H1 (cell line): ENCODE results near the gene ACER3. TPM values are rescaled to one million over a fixed set of nuclear protein-coding genes. Genes with fewer than 3 reads are reported as not detected.

Experiments used
- CTCF ChIA-PET: fragments of 300-600 bp; sonication (Branson Sonifier 250); formaldehyde crosslinking; loops from one replicate; lab custom pipeline; 2021; ENCODE audit not compliant: partially characterized antibody; lab: Charles Lee
- POLR2A ChIA-PET: fragments of 300-600 bp; sonication (Branson Sonifier 250); formaldehyde crosslinking; loops from one replicate; lab custom pipeline; 2021; ENCODE audit warnings: inconsistent platforms; ENCODE audit not compliant: partially characterized antibody; lab: Charles Lee
- DNase-seq, 2 experiments: peaks; one replicate each; pipeline versions ENCODE4 v3.0.0 to v3.0.0-alpha.2; 2010 to 2022; ENCODE audit warnings: low spot score in 2 of 2, low read depth in 1 of 2, mixed read lengths in 1 of 2
- FAIRE-seq: peaks from 2 replicates; lab custom pipeline; 2011; peaks lifted over from hg19 to GRCh38; lab: Jason Lieb, UNC
- H2AFZ ChIP-seq: 2 replicates; pipeline ENCODE4 v1.8.1; 2012; ENCODE audit warnings: low read length, inconsistent platforms
- H2AK5ac ChIP-seq: 2 replicates; pipeline ENCODE4 v1.6.1; 2013; ENCODE audit warnings: low read depth, low read length
- H2BK120ac ChIP-seq: replicated peaks from 2 replicates; pipeline ENCODE3; 2013; ENCODE audit warnings: low read depth, low read length, inconsistent platforms
- H2BK12ac ChIP-seq: 2 replicates; pipeline ENCODE4 v1.6.1; 2013; ENCODE audit warnings: low read depth, low read length
- H2BK15ac ChIP-seq: 2 replicates; pipeline ENCODE4 v1.6.1; 2013; ENCODE audit warnings: low read length
- H2BK20ac ChIP-seq: 2 replicates; pipeline ENCODE4 v1.6.1; 2013; ENCODE audit warnings: low read length
- H2BK5ac ChIP-seq: 2 replicates; pipeline ENCODE4 v1.6.1; 2013; ENCODE audit warnings: low read depth, low read length
- H3K14ac ChIP-seq: 2 replicates; pipeline ENCODE4 v1.6.1; 2013; ENCODE audit warnings: inconsistent platforms; ENCODE audit not compliant: insufficient read length
- H3K18ac ChIP-seq: 2 replicates; pipeline ENCODE4 v1.6.1; 2013; ENCODE audit warnings: low read length; ENCODE audit errors: extremely low read depth
- H3K23ac ChIP-seq: 2 replicates; pipeline ENCODE4 v1.6.1; 2013; ENCODE audit warnings: inconsistent platforms; ENCODE audit not compliant: insufficient read length
- H3K23me2 ChIP-seq: 2 replicates; pipeline ENCODE4 v1.6.1; 2013; ENCODE audit warnings: low read depth, low read length
- H3K27ac ChIP-seq: 2 replicates; pipeline ENCODE4 v1.6.1; 2011; ENCODE audit warnings: low read depth, low read length, inconsistent platforms
- H3K27me3 ChIP-seq, 4 experiments: replicated peaks in 1 of 4; 1 replicate in 1 of 4; 2 replicates in 3 of 4; pipeline versions ENCODE4 v1.6.1 to v1.8.1; 2011 to 2013; ENCODE audit warnings: low read length in 3 of 4, mild to moderate bottlenecking in 3 of 4, inconsistent platforms in 2 of 4, mixed read lengths in 2 of 4, moderate library complexity in 1 of 4; ENCODE audit not compliant: control insufficient read depth in 3 of 4, insufficient read depth in 3 of 4; ENCODE audit errors: extremely low read depth in 1 of 4
- H3K36me3 ChIP-seq, 4 experiments: 2 replicates each; pipeline versions ENCODE4 v1.6.1 to v1.8.1; 2011 to 2013; ENCODE audit warnings: mild to moderate bottlenecking in 4 of 4, low read length in 3 of 4, moderate library complexity in 2 of 4, control low read depth in 1 of 4, inconsistent platforms in 1 of 4; ENCODE audit not compliant: insufficient read depth in 4 of 4, control insufficient read depth in 2 of 4
- H3K4ac ChIP-seq: replicated peaks from 2 replicates; pipeline ENCODE3; 2013; ENCODE audit warnings: low read length, low read depth, mixed read lengths, inconsistent platforms; ENCODE audit not compliant: insufficient read length
- H3K4me1 ChIP-seq, 4 experiments: replicated peaks in 1 of 4; 1 replicate in 1 of 4; 2 replicates in 3 of 4; pipeline versions ENCODE4 v1.6.1 to v1.8.1; 2011 to 2013; ENCODE audit warnings: low read length in 3 of 4, inconsistent platforms in 2 of 4, mixed read lengths in 1 of 4; ENCODE audit not compliant: insufficient read depth in 4 of 4, control insufficient read depth in 3 of 4
- H3K4me2 ChIP-seq, 2 experiments: 2 replicates each; pipeline versions ENCODE4 v1.6.1 to v1.8.1; 2011 to 2013; ENCODE audit warnings: low read depth in 2 of 2, low read length in 2 of 2, control low read depth in 1 of 2, inconsistent platforms in 1 of 2, mild to moderate bottlenecking in 1 of 2; ENCODE audit not compliant: insufficient read depth in 1 of 2
- H3K4me3 ChIP-seq, 4 experiments: fragments of 200-600, 300-600 bp in 1 of 4; sonication (generic), shearing (Covaris generic), sonication (Bioruptor Twin) in 1 of 4; 2 replicates each; pipeline versions ENCODE4 v1.5.1 to v1.8.1; 2011 to 2016; ENCODE audit warnings: low read length in 4 of 4, low read depth in 3 of 4, control low read depth in 2 of 4, inconsistent platforms in 2 of 4, mild to moderate bottlenecking in 2 of 4, mixed read lengths in 1 of 4, moderate library complexity in 1 of 4; ENCODE audit not compliant: insufficient read depth in 2 of 4; ENCODE audit errors: extremely low read depth in 1 of 4
- H3K56ac ChIP-seq: replicated peaks from 2 replicates; pipeline ENCODE3; 2013; ENCODE audit warnings: low read depth, mild to moderate bottlenecking, mixed read lengths, low read length, inconsistent platforms; ENCODE audit not compliant: insufficient read length
- H3K79me1 ChIP-seq: 2 replicates; pipeline ENCODE4 v1.6.1; 2013; ENCODE audit warnings: low read depth, low read length, control low read depth
- H3K79me2 ChIP-seq, 2 experiments: 2 replicates each; pipeline versions ENCODE4 v1.6.1 to v1.8.1; 2012 to 2013; ENCODE audit warnings: low read length in 2 of 2, mild to moderate bottlenecking in 2 of 2, inconsistent platforms in 1 of 2; ENCODE audit not compliant: insufficient read depth in 2 of 2, control insufficient read depth in 1 of 2
- H3K9ac ChIP-seq, 4 experiments: replicated peaks in 1 of 4; 1 replicate in 1 of 4; 2 replicates in 3 of 4; pipeline versions ENCODE4 v1.6.1 to v1.8.1; 2011 to 2013; ENCODE audit warnings: low read depth in 3 of 4, low read length in 3 of 4, control low read depth in 2 of 4, mild to moderate bottlenecking in 2 of 4, moderate library complexity in 2 of 4, inconsistent platforms in 1 of 4; ENCODE audit errors: extremely low read depth in 1 of 4
- H3K9me3 ChIP-seq, 2 experiments: 2 replicates each; pipeline versions ENCODE4 v1.6.1 to v1.8.1; 2012 to 2013; ENCODE audit warnings: mild to moderate bottlenecking in 2 of 2, moderate library complexity in 2 of 2, control low read depth in 1 of 2, inconsistent platforms in 1 of 2, low read depth in 1 of 2, low read length in 1 of 2, mixed read lengths in 1 of 2; ENCODE audit not compliant: insufficient read depth in 2 of 2
- H4K20me1 ChIP-seq, 2 experiments: replicated peaks in 1 of 2; 2 replicates each; pipeline versions ENCODE3 to v1.8.1; 2011 to 2013; ENCODE audit warnings: inconsistent platforms in 2 of 2, low read length in 2 of 2, mild to moderate bottlenecking in 1 of 2; ENCODE audit not compliant: insufficient read depth in 2 of 2, control insufficient read depth in 1 of 2
- H4K5ac ChIP-seq: 2 replicates; pipeline ENCODE4 v1.6.1; 2013; ENCODE audit warnings: low read length, low read depth, mixed read lengths, inconsistent platforms; ENCODE audit not compliant: insufficient read length
- H4K8ac ChIP-seq: 2 replicates; pipeline ENCODE4 v1.8.0; 2013; ENCODE audit warnings: mild to moderate bottlenecking, moderate library complexity, low read length, inconsistent platforms; ENCODE audit not compliant: insufficient read depth; ENCODE audit errors: extremely low read depth
- H4K91ac ChIP-seq: replicated peaks from 2 replicates; pipeline ENCODE3; 2013; ENCODE audit warnings: low read length, mixed read lengths, inconsistent platforms; ENCODE audit not compliant: insufficient read length
- GABPA ChIP-seq: IDR thresholded peaks from 2 replicates; pipeline ENCODE4 v1.6.1; 2011; ENCODE audit warnings: mild to moderate bottlenecking, low read length, moderate library complexity, borderline replicate concordance; ENCODE audit not compliant: insufficient read depth
- MAFK ChIP-seq: IDR thresholded peaks from 2 replicates; pipeline ENCODE4 v1.6.1; 2012; ENCODE audit warnings: low read depth, mild to moderate bottlenecking, improper control_type of control experiment, low read length
- NANOG ChIP-seq: IDR thresholded peaks from 2 replicates; pipeline ENCODE4 v1.6.1; 2011; ENCODE audit warnings: low read length, low read depth, mild to moderate bottlenecking, inconsistent platforms; ENCODE audit not compliant: insufficient read depth, poor library complexity, severe bottlenecking
- POLR2AphosphoS5 ChIP-seq: IDR thresholded peaks from 2 replicates; pipeline ENCODE4 v1.6.1; 2011; ENCODE audit warnings: low read depth, low read length
- WGBS, 2 experiments: shearing (Covaris generic) in 1 of 2; methylation state at CpG; one replicate each; pipeline versions ENCODE4 v1.1.6 to v1.1.7; 2013 to 2015; ENCODE audit warnings: low lambda C conversion rate in 2 of 2, mixed read lengths in 2 of 2, inconsistent platforms in 1 of 2, low coverage in 1 of 2, missing lambda C conversion rate in 1 of 2; ENCODE audit not compliant: insufficient replicate concordance in 2 of 2, insufficient coverage in 1 of 2, insufficient read length in 1 of 2; ENCODE audit errors: extremely low coverage in 1 of 2, missing lambda C conversion rate in 1 of 2; 5-methylcytosine and 5-hydroxymethylcytosine counted together
- polyA plus RNA-seq, 7 experiments: library from polyadenylated mRNA; depleted of rRNA in 3 of 7; stranded (reverse) in 5 of 7; unstranded in 2 of 7; fragments of >200 nt in 5 of 7; fragments of 200-250 nt in 2 of 7; gene quantifications; 1 replicate in 5 of 7; 2 replicates in 1 of 7; 4 replicates in 1 of 7; pipeline versions ENCODE4 v1.2.1 to v1.2.3, GENCODE V29; 2011 to 2013; ENCODE audit warnings: missing spikeins in 2 of 7, mixed read lengths in 2 of 7
- total RNA-seq: library from RNA; stranded (reverse); fragmentation: NEBNext Ultra II Directional; extraction: Animal tissue kit (Norgen Biotek cat#: 25700); gene quantifications from 2 replicates; pipeline ENCODE4 v1.2.1, GENCODE V29; 2021

Gene ACER3
- total and polyA plus RNA-seq, 2 of the 8 experiments (the other 6 are each of a cell fraction or from before 2014, with no cell fraction given) = 5.7 to 16.2 TPM

DNA sequence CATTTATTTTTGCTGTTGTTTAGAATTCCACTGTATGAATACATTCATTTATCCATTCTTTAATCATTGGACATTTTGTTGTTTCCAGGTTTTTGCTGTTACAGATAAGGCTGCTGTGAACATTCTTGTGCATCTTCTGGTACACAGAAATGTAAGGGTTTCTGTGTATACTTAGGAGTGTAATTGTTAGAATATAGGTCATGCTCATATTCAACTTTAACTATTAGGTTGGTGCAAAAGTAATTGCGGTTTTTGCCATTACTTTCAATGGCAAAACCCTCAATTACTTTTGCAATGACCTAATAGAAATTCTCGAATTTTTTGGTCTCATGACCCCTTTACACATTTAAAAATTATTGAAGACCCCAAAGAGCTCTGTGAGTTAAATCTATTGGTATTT, 17.3 kb downstream of the ACER3 start:
- H3K9ac ChIP-seq = no peak overlapping the region
- H2BK12ac ChIP-seq = no peak overlapping the region
- no peak overlapping the region for H4K8ac ChIP-seq
- no peaks in the 10 kb centered on the region for H3K23me2 ChIP-seq
- H4K20me1 ChIP-seq = no peaks in the 10 kb centered on the region
- H4K5ac ChIP-seq = no peak overlapping the region
- H3K36me3 ChIP-seq = no peaks in the 10 kb centered on the region
- H3K4me1 ChIP-seq = peaks cover 0 to 3% (median 0%) of the 10 kb centered on the region in 4 experiments; a peak in 1 of 7 replicates
- H3K79me1 ChIP-seq = no peaks in the 10 kb centered on the region; the same call in none of the 2 replicates
- DNase-seq = no peak
- H3K4ac ChIP-seq = no peak overlapping the region
- H2BK20ac ChIP-seq = no peak overlapping the region
- CTCF ChIA-PET = interaction anchor here (0.6 to 1.2 kb wide), 4 partner anchors 42 to 298 kb away, joined by 3 to 4 read pairs (median 3); no protein-coding TSS in a partner anchor
- no peak overlapping the region for H3K18ac ChIP-seq
- no peaks in the 10 kb centered on the region for H3K27me3 ChIP-seq
- no peak overlapping the region for H3K56ac ChIP-seq
- H2BK5ac ChIP-seq = no peak overlapping the region
- no peak overlapping the region for H2AK5ac ChIP-seq
- no peak overlapping the region for H3K4me2 ChIP-seq
- H2AFZ ChIP-seq = no peak overlapping the region
- peaks cover 0 to 4% of the 10 kb centered on the region in 2 experiments; a peak in 1 of 4 replicates for H3K79me2 ChIP-seq
- H2BK120ac ChIP-seq = no peak overlapping the region
- H3K23ac ChIP-seq = no peak overlapping the region
- POLR2A ChIA-PET = no interaction called here
- 80% methylated on average over 2 of the region's 2 CpGs; no CpG with 5 or more reads in 1 of the 2 experiments for WGBS, 2 experiments
- TF ChIP-seq MAFK (no peak), NANOG (no peak), GABPA (no peak), POLR2AphosphoS5 (no peak)
- H3K14ac ChIP-seq = no peak overlapping the region
- no peak overlapping the region for H3K27ac ChIP-seq
- no peak overlapping the region for H4K91ac ChIP-seq
- no peak for FAIRE-seq
- no peak overlapping the region for H3K4me3 ChIP-seq
- no peak overlapping the region for H2BK15ac ChIP-seq
- no peaks in the 10 kb centered on the region for H3K9me3 ChIP-seq
